D341Med (cell line): Measurements from ENCODE around the gene CYB561.
A peak's percentile ranks its signal among the peaks of the same experiment; 100 is the strongest.

ENCODE experiments used
- DNase-seq: peaks from one replicate; pipeline ENCODE4 v3.0.0; 2012; ENCODE audit warnings: low spot score

CYB561 gene

GRCh38 chr17:63445954-63446752 is at the start of gene CYB561:
Gene CYB561, minus strand, starts transcription at chr17:63446306. Its CDS starts 8,759 bp downstream, at chr17:63437547.
- DNase-seq, result peak; percentile 97

GRCh38 chr17:63495491-63495890 is 49.4 kb upstream of the CYB561 start:
- DNase-seq, result peak; percentile 74

GRCh38 chr17:63494300-63494928 is 48.3 kb upstream of the CYB561 start:
- DNase-seq, result no peak

GRCh38 chr17:63493411-63493810 is 47.3 kb upstream of the CYB561 start:
- no peak for DNase-seq

GRCh38 chr17:63492940-63493339 is 46.8 kb upstream of the CYB561 start:
- no peak for DNase-seq

- DNase-seq, result no peak
These were observed 46.0 kb upstream of the CYB561 start for GRCh38 chr17:63491977-63492618.

DNA sequence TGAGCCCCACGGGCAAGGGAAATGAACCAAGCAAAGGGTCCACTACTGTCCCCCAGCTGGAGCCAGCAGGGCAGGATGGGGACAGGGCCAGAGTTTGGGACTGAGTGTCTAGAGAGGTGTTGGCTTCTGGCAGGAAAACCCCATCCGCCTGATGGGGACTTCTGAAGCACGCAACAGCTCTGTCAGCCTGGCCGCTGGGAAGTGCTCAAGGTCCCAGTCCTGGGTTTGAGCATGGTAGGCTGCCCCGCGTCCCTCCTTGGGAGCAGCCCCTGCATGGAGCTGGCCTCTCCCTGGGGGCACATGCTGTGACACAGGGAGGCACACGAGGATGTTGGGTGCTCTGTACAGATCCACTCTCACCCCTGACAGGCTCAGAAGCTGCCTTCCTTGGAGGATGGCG is 45.3 kb upstream of the CYB561 start:
- DNase-seq, result no peak

DNA sequence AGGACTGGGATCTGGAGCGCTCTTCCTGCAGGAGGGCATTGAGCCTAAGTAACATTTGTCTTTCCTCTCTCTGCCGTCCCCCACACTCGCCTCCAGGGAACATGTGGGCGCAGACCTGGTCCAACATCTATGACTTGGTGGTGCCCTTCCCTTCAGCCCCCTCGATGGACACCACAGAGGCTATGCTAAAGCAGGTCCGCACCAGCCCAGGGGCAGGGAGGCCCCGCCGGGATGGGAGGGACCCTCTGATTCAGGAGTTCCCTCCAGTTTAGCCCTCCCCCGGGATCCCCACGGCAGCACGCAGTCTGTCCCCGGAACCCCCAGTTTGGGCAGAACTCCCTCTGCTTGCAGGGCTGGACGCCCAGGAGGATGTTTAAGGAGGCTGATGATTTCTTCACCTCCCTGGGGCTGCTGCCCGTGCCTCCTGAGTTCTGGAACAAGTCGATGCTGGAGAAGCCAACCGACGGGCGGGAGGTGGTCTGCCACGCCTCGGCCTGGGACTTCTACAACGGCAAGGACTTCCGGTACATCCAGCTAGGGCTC is 44.8 kb upstream of the CYB561 start:
- no peak for DNase-seq

GRCh38 chr17:63490329-63490728 is 44.2 kb upstream of the CYB561 start:
- DNase-seq, result no peak

GRCh38 chr17:63489291-63489690 is 43.2 kb upstream of the CYB561 start:
- no peak for DNase-seq

- DNase-seq, result no peak
These were observed 42.7 kb upstream of the CYB561 start for GRCh38 chr17:63488851-63489250.

GRCh38 chr17:63487014-63487339 is 40.9 kb upstream of the CYB561 start:
- DNase-seq, result no peak

DNA sequence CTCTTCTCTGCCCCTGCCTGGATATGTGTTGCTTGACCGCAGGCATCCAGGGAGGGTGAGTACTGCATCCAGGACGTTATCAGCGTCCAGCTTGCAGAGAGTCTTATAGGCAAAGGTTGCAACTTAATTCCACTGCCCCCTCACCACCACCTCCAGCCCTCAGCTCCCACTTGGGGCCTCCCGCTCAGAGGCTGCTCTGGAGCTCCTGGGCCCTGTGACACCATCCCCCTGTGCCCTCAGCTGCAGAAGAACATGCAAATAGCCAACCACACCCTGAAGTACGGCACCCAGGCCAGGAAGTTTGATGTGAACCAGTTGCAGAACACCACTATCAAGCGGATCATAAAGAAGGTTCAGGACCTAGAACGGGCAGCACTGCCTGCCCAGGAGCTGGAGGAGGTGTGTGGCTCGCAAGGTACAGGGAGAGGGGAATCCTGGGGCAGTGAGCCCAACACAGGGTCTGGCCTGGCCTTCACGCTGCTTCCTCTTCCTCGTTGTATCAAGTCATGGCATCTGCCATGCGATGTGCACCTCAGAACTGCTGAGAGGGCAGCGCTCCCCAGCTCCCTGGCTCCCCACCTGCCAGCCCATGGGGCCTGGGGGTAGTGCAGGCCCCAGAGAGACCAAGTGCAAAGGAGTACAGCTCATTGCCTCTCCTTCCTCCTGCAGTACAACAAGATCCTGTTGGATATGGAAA is 40.4 kb upstream of the CYB561 start:
- peak; percentile 34 for DNase-seq

- peak; percentile 34 for DNase-seq
These were observed 37.8 kb upstream of the CYB561 start for GRCh38 chr17:63483655-63484575.

GRCh38 chr17:63483038-63483437 is 36.9 kb upstream of the CYB561 start:
- DNase-seq, result peak; percentile 36

DNA sequence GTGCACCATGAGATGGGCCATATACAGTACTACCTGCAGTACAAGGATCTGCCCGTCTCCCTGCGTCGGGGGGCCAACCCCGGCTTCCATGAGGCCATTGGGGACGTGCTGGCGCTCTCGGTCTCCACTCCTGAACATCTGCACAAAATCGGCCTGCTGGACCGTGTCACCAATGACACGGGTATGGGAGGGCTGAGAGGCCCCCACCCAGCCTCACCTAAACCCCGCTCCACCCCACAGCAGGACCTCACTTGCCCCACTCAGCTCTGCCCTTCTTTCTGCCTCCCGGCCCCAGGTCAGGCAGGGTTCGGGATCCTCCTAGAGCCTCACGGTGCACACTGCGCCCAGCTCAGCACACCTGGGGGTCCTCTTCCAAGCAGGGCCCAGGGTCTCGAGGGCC is 36.4 kb upstream of the CYB561 start:
- DNase-seq, result peak; percentile 44

- peak; percentile 43 for DNase-seq
These were observed 35.4 kb upstream of the CYB561 start for GRCh38 chr17:63481488-63481870.

GRCh38 chr17:63480826-63481487 is 34.9 kb upstream of the CYB561 start:
- DNase-seq, result peak; percentile 51

GRCh38 chr17:63480192-63480784 is 34.2 kb upstream of the CYB561 start:
- peak; percentile 35 for DNase-seq

DNA sequence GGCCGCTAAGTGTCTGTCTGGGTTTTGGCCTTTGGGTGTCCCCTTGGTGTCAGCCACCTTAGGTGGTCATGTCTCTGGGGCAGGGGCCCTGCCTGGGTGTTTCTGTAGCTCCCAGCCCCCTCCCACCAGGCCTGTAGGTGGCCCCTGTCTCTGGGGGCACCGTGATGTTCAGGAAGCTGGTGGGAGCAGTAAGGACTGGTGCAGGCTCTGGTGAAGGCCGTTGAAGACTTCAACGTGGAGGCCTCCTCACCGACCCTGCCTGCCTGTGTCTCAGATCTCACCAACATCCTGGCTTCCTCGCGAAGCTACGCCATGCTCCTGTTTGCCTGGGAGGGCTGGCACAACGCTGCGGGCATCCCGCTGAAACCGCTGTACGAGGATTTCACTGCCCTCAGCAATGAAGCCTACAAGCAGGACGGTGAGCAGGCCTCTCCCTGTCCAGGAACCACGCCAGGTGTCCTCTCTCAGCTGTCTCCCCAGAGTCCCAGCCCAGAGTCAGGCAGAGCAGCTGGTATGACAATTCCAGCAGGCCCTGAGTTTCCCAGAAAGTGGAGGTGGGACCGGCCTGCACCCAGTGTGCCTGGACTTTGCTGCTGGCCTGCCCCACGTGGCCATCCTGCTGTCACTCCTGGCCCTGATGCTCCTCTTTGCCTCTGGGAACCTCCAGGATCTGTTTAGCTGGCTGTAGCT is 33.5 kb upstream of the CYB561 start:
- peak; percentile 46 for DNase-seq
